HEK293 (cell line): ENCODE results near the gene UBR7.
"Not testable (repeated sequence)": the region's sequence is repeated elsewhere in the genome, so short reads cannot be mapped to it uniquely, and the experiment has no call there.

ENCODE experiments used
- CTCF ChIA-PET: fragments of 350-600 bp; formaldehyde crosslinking; extraction: SDS; loops from one replicate; lab custom pipeline; 2021; ENCODE audit warnings: antibody characterized with exemption; lab: Yijun Ruan, JAX
- POLR2A ChIA-PET: fragments of 300-600 bp; formaldehyde crosslinking; extraction: SDS; loops from one replicate; lab custom pipeline; 2020; ENCODE audit warnings: antibody characterized with exemption, inconsistent platforms; lab: Yijun Ruan, JAX
- H3K27ac ChIP-seq: fragments of 200-500 bp; sonication (Bioruptor generic); 2 replicates; pipeline ENCODE4 v1.5.1; 2014; ENCODE audit warnings: low read depth, low read length, control low read depth, inconsistent platforms; ENCODE audit errors: extremely low read depth
- H3K36me3 ChIP-seq, 2 experiments: fragments of 200-500 bp in 1 of 2; sonication (Bioruptor generic) in 1 of 2; 1 replicate in 1 of 2; 2 replicates in 1 of 2; pipeline ENCODE4 v1.5.1; 2014 to 2017; ENCODE audit warnings: inconsistent platforms in 2 of 2, low read length in 2 of 2; ENCODE audit not compliant: control insufficient read depth in 2 of 2, insufficient read depth in 1 of 2
- H3K4me1 ChIP-seq: fragments of 200-500 bp; sonication (Bioruptor generic); 2 replicates; pipeline ENCODE4 v1.5.1; 2014; ENCODE audit warnings: mild to moderate bottlenecking, low read length, inconsistent platforms; ENCODE audit not compliant: control insufficient read depth, insufficient read depth
- H3K4me3 ChIP-seq: 2 replicates; pipeline ENCODE4 v1.5.1; 2011; ENCODE audit warnings: low read depth, mild to moderate bottlenecking, control low read depth, low read length, moderate library complexity
- H3K9me3 ChIP-seq: fragments of 200-500 bp; sonication (Bioruptor generic); 2 replicates; pipeline ENCODE4 v1.5.1; 2014; ENCODE audit warnings: low read depth, low read length, inconsistent platforms; ENCODE audit not compliant: control insufficient read depth, insufficient read depth
- EGR2 ChIP-seq: fragments of 450-650 bp; formaldehyde crosslinking; IDR thresholded peaks from 2 replicates; pipeline ENCODE4 v1.5.1; 2016; ENCODE audit warnings: low read depth, missing biosample characterization, missing genetic modification characterization
- HOXA7 ChIP-seq: sonication (generic); formaldehyde crosslinking; IDR thresholded peaks from 2 replicates; pipeline ENCODE4 v1.8.1; 2022; ENCODE audit warnings: missing genetic modification reagents, borderline replicate concordance
- PBX3 ChIP-seq: sonication (generic); formaldehyde crosslinking; IDR thresholded peaks from 2 replicates; pipeline ENCODE4 v1.8.1; 2022; ENCODE audit warnings: mild to moderate bottlenecking, moderate library complexity, missing genetic modification reagents
- PRDM1 ChIP-seq: fragments of 450-650 bp; formaldehyde crosslinking; IDR thresholded peaks from 2 replicates; pipeline ENCODE4; 2016; ENCODE audit warnings: missing biosample characterization, missing genetic modification characterization
- PRDM4 ChIP-seq: fragments of 450-650 bp; formaldehyde crosslinking; IDR thresholded peaks from 2 replicates; pipeline ENCODE4 v1.5.1; 2017; ENCODE audit warnings: missing biosample characterization, missing genetic modification characterization
- ZFHX2 ChIP-seq: fragments of 450-650 bp; formaldehyde crosslinking; conservative IDR thresholded peaks from 2 replicates; pipeline ENCODE4 v1.5.1; 2016; ENCODE audit warnings: missing biosample characterization, missing genetic modification characterization
- ZNF157 ChIP-seq: fragments of 450-650 bp; formaldehyde crosslinking; IDR thresholded peaks from 2 replicates; pipeline ENCODE4 v1.5.1; 2016; ENCODE audit warnings: missing biosample characterization, missing genetic modification characterization
- ZNF184 ChIP-seq: fragments of 450-650 bp; IDR thresholded peaks from 2 replicates; pipeline ENCODE4 v1.5.1; 2018; ENCODE audit warnings: missing biosample characterization, mild to moderate bottlenecking, missing genetic modification characterization
- ZNF391 ChIP-seq: fragments of 450-650 bp; formaldehyde crosslinking; IDR thresholded peaks from 2 replicates; pipeline ENCODE4 v1.5.1; 2016; ENCODE audit warnings: low read depth, missing biosample characterization, missing genetic modification characterization, borderline replicate concordance
- ZNF394 ChIP-seq: fragments of 450-650 bp; formaldehyde crosslinking; IDR thresholded peaks from 2 replicates; pipeline ENCODE4 v1.5.1; 2016; ENCODE audit warnings: missing biosample characterization, missing genetic modification characterization, mild to moderate bottlenecking, moderate library complexity, borderline replicate concordance
- ZNF776 ChIP-seq: fragments of 450-650 bp; formaldehyde crosslinking; IDR thresholded peaks from 2 replicates; pipeline ENCODE4 v1.5.0; 2017; ENCODE audit warnings: missing biosample characterization, missing genetic modification characterization, borderline replicate concordance
- ZXDB ChIP-seq: fragments of 450-650 bp; formaldehyde crosslinking; IDR thresholded peaks from 2 replicates; pipeline ENCODE4 v1.5.1; 2016; ENCODE audit warnings: missing biosample characterization, missing genetic modification characterization
- TF ChIP-seq, protein P1 (sequence below): fragments of 450-650 bp; formaldehyde crosslinking; IDR thresholded peaks from 2 replicates; pipeline ENCODE4 v1.5.1; 2016; ENCODE audit warnings: missing biosample characterization, missing genetic modification characterization, borderline replicate concordance

The UBR7 gene

GRCh38 chr14:93174731-93175130 lies 32.3 kb upstream of the UBR7 start:
- H3K9me3 ChIP-seq, H3K4me3 ChIP-seq, H3K36me3 ChIP-seq, H3K4me1 ChIP-seq, H3K27ac ChIP-seq: not testable (repeated sequence)
- ChIA-PET CTCF (interaction anchor here (0.6 to 1.7 kb wide), 4 partner anchors 9 to 180 kb away, joined by 3 to 9 read pairs (median 3); no protein-coding TSS in a partner anchor), POLR2A (interaction anchor here (0.9 kb wide), 1 partner anchor 61 kb away, joined by 3 read pairs; no protein-coding TSS in a partner anchor)
- TF ChIP-seq EGR2 (tag by site-specific recombination): 0 out of 2 replicates have a peak, but pooled peaks have one; percentile 12

DNA sequence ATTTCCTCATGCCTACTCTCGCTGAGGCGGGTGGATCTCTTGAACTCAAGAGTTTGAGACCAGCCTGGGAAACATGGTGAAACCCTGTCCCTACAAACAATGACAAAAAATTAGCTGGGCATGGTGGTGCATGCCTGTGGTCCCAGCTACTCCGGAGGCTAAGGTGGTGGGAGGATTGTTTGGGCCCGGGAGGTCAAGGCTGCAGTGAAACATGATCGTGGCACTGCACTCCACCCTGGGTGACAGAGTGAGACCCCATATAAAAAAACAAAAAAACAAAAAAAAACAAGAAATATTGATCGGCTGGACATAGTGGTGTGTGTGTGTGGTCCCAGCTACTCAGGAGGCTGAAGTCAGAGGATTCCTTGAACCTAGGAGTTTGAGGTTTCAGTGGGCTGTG lies 31.6 kb upstream of the UBR7 start:
- H3K4me1 ChIP-seq: peaks cover 3% of the 10 kb centered on the region
- 0 out of 2 replicates have a peak, but pooled peaks have one; percentile 16 for TF ChIP-seq ZFHX2 (tag by site-specific recombination)
- no peak for TF ChIP-seq PBX3
- TF ChIP-seq EGR2 (tag by site-specific recombination): peak; percentile 29; the same call in 1 of the 2 replicates
- peak; percentile 74 for TF ChIP-seq ZNF394 (tag by site-specific recombination)
- H3K9me3 ChIP-seq: no peaks in the 10 kb centered on the region
- H3K36me3 ChIP-seq: no peaks in the 10 kb centered on the region
- H3K27ac ChIP-seq: no peak overlapping the region
- POLR2A ChIA-PET: no interaction called here
- no peak overlapping the region for H3K4me3 ChIP-seq
- CTCF ChIA-PET: interaction anchor here (0.7 to 1.7 kb wide), 2 partner anchors 62 to 719 kb away, joined by 3 to 9 read pairs; no protein-coding TSS in a partner anchor

DNA sequence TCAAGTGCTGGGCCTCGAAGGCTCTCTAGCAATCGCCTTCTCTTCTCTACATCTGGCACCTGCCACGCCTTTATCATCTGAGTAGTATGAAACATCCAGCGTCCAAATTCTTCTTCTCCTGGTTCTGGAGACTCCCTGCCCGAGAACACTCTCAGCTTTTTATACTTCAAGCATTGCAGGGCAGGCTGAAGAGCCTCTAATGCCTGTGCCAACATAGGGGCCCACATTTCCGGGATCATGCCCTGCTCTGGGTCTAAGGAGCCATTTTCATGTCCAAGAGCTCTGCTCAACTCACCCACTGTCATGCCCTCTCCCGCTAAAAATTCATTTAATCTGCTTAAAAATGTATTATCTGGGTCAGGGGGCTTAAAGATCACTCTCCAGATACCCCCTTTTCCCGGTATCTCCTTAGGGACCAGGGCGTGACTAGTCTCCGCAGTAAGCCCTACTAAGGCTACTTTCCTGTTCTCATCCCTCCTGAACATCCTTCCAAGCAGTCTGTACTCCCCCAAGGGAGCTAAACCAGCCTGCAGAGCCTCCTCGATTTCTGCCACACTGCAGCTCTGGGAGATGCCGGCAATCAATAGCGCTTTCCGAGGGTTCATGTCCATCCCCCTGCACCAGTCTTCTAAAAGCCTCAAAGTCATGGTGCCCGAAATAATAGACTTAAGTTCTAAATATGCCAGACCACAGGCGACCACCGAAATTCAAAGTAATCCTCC lies 23.3 kb upstream of the UBR7 start:
- POLR2A ChIA-PET: interaction anchor here (1.8 to 4.7 kb wide), 2 partner anchors 9 to 22 kb away, joined by 7 to 44 read pairs; partner anchors contain the start of genes GON7 and UBR7
- Histone ChIP-seq H3K9me3 (no peaks in the 10 kb centered on the region), H3K36me3 (peaks cover 15 to 42% of the 10 kb centered on the region in 2 experiments), H3K27ac (peak overlapping the region; percentile 97; the same call in 1 of the 2 replicates), H3K4me3 (peak overlapping the region; percentile 91), H3K4me1 (peaks cover 6% of the 10 kb centered on the region; the same call in 1 of the 2 replicates)
- TF ChIP-seq PRDM4 (no peak), HOXA7 (no peak)
- CTCF ChIA-PET: interaction anchor here (0.5 to 2.5 kb wide), 5 partner anchors 9 to 232 kb away, joined by 3 to 12 read pairs (median 4); no protein-coding TSS in a partner anchor

- ChIA-PET POLR2A (interaction anchor here (0.7 to 4.7 kb wide), 7 partner anchors 8 to 352 kb away, joined by 3 to 44 read pairs (median 3); partner anchors contain the start of genes GON7, ITPK1 and UBR7), CTCF (interaction anchor here (0.8 to 2.5 kb wide), 4 partner anchors 15 to 232 kb away, joined by 4 to 12 read pairs (median 7); partner anchors contain the start of genes GON7 and UBR7)
- H3K36me3 ChIP-seq: peaks cover 18 to 48% of the 10 kb centered on the region in 2 experiments
- peak within 1 kb of the TSS; percentile 97 for H3K27ac ChIP-seq
- no peaks in the 10 kb centered on the region for H3K9me3 ChIP-seq
- H3K4me1 ChIP-seq: peaks cover 6% of the 10 kb centered on the region; the same call in 1 of the 2 replicates
- H3K4me3 ChIP-seq: peak within 1 kb of the TSS; percentile 91
- TF ChIP-seq PRDM1 (tag by site-specific recombination) (no peak), ZXDB (tag by site-specific recombination) (peak; percentile 89), ZNF184 (no peak), ZNF157 (tag by site-specific recombination) (no peak), ZNF776 (tag by site-specific recombination) (no peak), ZNF391 (tag by site-specific recombination) (no peak; the same call in 1 of the 2 replicates)
- TF ChIP-seq, protein P1, sequence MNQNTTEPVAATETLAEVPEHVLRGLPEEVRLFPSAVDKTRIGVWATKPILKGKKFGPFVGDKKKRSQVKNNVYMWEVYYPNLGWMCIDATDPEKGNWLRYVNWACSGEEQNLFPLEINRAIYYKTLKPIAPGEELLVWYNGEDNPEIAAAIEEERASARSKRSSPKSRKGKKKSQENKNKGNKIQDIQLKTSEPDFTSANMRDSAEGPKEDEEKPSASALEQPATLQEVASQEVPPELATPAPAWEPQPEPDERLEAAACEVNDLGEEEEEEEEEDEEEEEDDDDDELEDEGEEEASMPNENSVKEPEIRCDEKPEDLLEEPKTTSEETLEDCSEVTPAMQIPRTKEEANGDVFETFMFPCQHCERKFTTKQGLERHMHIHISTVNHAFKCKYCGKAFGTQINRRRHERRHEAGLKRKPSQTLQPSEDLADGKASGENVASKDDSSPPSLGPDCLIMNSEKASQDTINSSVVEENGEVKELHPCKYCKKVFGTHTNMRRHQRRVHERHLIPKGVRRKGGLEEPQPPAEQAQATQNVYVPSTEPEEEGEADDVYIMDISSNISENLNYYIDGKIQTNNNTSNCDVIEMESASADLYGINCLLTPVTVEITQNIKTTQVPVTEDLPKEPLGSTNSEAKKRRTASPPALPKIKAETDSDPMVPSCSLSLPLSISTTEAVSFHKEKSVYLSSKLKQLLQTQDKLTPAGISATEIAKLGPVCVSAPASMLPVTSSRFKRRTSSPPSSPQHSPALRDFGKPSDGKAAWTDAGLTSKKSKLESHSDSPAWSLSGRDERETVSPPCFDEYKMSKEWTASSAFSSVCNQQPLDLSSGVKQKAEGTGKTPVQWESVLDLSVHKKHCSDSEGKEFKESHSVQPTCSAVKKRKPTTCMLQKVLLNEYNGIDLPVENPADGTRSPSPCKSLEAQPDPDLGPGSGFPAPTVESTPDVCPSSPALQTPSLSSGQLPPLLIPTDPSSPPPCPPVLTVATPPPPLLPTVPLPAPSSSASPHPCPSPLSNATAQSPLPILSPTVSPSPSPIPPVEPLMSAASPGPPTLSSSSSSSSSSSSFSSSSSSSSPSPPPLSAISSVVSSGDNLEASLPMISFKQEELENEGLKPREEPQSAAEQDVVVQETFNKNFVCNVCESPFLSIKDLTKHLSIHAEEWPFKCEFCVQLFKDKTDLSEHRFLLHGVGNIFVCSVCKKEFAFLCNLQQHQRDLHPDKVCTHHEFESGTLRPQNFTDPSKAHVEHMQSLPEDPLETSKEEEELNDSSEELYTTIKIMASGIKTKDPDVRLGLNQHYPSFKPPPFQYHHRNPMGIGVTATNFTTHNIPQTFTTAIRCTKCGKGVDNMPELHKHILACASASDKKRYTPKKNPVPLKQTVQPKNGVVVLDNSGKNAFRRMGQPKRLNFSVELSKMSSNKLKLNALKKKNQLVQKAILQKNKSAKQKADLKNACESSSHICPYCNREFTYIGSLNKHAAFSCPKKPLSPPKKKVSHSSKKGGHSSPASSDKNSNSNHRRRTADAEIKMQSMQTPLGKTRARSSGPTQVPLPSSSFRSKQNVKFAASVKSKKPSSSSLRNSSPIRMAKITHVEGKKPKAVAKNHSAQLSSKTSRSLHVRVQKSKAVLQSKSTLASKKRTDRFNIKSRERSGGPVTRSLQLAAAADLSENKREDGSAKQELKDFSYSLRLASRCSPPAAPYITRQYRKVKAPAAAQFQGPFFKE (tag by site-specific recombination): no peak
Measured at GRCh38 chr14:93184391-93185348, 22.4 kb upstream of the UBR7 start, which contains the start of the genes LYSET and MOAP1. TSS of gene LYSET (plus strand) at chr14:93185317. CDS start at chr14:93185406, 89 bp downstream. TSS of gene MOAP1 (minus strand) at chr14:93184897. CDS start at chr14:93184242, 655 bp downstream.
